ENCODE results near the gene SCYGR8.

The SCYGR8 gene

GRCh38 chr2:227793148-227793712, 47.5 kb downstream of the SCYGR8 start:
- no peak for TF ChIP-seq RAD21 (IDR thresholded peaks at IDR 0.05; ENCODE audit: low read depth)
- no peak for TF ChIP-seq TCF12 (IDR thresholded peaks at IDR 0.05; ENCODE audit: low read depth)

Measured in Ishikawa (cell line).